ENCODE measurements around the gene IL17RD. TPM values are rescaled to one million over a fixed set of nuclear protein-coding genes. Genes with fewer than 3 reads are reported as not detected.

The IL17RD gene
- polyA plus RNA-seq, 1 experiment: 1.4 TPM

GRCh38 chr3:57105585-57105984, 59.6 kb downstream of the IL17RD start:
- H3K27ac ChIP-seq (ENCODE audit: low read depth, low read length): no peak overlapping the region
- H3K9me3 ChIP-seq (ENCODE audit: control insufficient read depth, insufficient read depth, low read length): no peaks in the 10 kb centered on the region
- DNase-seq (ENCODE audit: low read depth, low spot score): no peak
- H3K27me3 ChIP-seq (ENCODE audit: control insufficient read depth, insufficient read depth, low read length): no peaks in the 10 kb centered on the region
- CTCF ChIA-PET: no interaction called here
- H3K4me3 ChIP-seq (ENCODE audit: low read depth, low read length): no peak overlapping the region
- POLR2A ChIA-PET: no interaction called here
- no peak for TF ChIP-seq CTCF (IDR thresholded peaks at IDR 0.05; ENCODE audit: low read depth, low read length)

- no peak overlapping the region for H3K27ac ChIP-seq (ENCODE audit: low read depth, low read length)
- no peak overlapping the region for H3K4me3 ChIP-seq (ENCODE audit: low read depth, low read length)
- ChIA-PET POLR2A (no interaction called here), CTCF (interaction anchor here (0.5 to 3.3 kb wide), 25 partner anchors 8 to 753 kb away, joined by 3 to 26 read pairs (median 4); no protein-coding TSS in a partner anchor)
- DNase-seq (ENCODE audit: low read depth, low spot score): peak; percentile 51
- no peaks in the 10 kb centered on the region for H3K9me3 ChIP-seq (ENCODE audit: control insufficient read depth, insufficient read depth, low read length)
- no peaks in the 10 kb centered on the region for H3K27me3 ChIP-seq (ENCODE audit: control insufficient read depth, insufficient read depth, low read length)
- TF ChIP-seq CTCF (IDR thresholded peaks at IDR 0.05; ENCODE audit: low read depth, low read length): peak; percentile 95
These were observed 65.0 kb downstream of the IL17RD start for GRCh38 chr3:57100046-57100695.

GRCh38 chr3:57098418-57099310, 66.5 kb downstream of the IL17RD start:
- ChIA-PET CTCF (interaction anchor here (0.7 to 3.3 kb wide), 9 partner anchors 7 to 136 kb away, joined by 3 to 26 read pairs (median 4); no protein-coding TSS in a partner anchor), POLR2A (interaction anchor here (0.6 kb wide), 1 partner anchor 10 kb away, joined by 3 read pairs; no protein-coding TSS in a partner anchor)
- no peak overlapping the region for H3K4me3 ChIP-seq (ENCODE audit: low read depth, low read length)
- H3K27ac ChIP-seq (ENCODE audit: low read depth, low read length): no peak overlapping the region
- TF ChIP-seq CTCF (IDR thresholded peaks at IDR 0.05; ENCODE audit: low read depth, low read length): no peak
- no peaks in the 10 kb centered on the region for H3K9me3 ChIP-seq (ENCODE audit: control insufficient read depth, insufficient read depth, low read length)
- no peak for DNase-seq (ENCODE audit: low read depth, low spot score)
- H3K27me3 ChIP-seq (ENCODE audit: control insufficient read depth, insufficient read depth, low read length): no peaks in the 10 kb centered on the region

GRCh38 chr3:57097536-57097935, 67.6 kb downstream of the IL17RD start:
- Histone ChIP-seq H3K9me3 (ENCODE audit: control insufficient read depth, insufficient read depth, low read length) (no peaks in the 10 kb centered on the region), H3K4me3 (ENCODE audit: low read depth, low read length) (no peak overlapping the region), H3K27ac (ENCODE audit: low read depth, low read length) (no peak overlapping the region), H3K27me3 (ENCODE audit: control insufficient read depth, insufficient read depth, low read length) (no peaks in the 10 kb centered on the region)
- no peak for DNase-seq (ENCODE audit: low read depth, low spot score)
- CTCF ChIA-PET: interaction anchor here (0.7 to 3.3 kb wide), 3 partner anchors 10 to 756 kb away, joined by 3 to 26 read pairs (median 3); no protein-coding TSS in a partner anchor
- POLR2A ChIA-PET: no interaction called here
- no peak for TF ChIP-seq CTCF (IDR thresholded peaks at IDR 0.05; ENCODE audit: low read depth, low read length)

Data from AG04450 (cell line).